Spleen (tissue), 7 donors: ENCODE results near the gene RTBDN.

Experiments used
- POLR2A ChIP-seq, 3 donors: fragments of 450-650 bp; IDR thresholded peaks; one replicate each; pipeline ENCODE4 v1.5.1; 2017; ENCODE audit warnings: antibody characterized with exemption in 3 of 3, mild to moderate bottlenecking in 1 of 3
- POLR2AphosphoS5 ChIP-seq, 3 donors: sonication (generic); formaldehyde crosslinking; IDR thresholded peaks; one replicate each; pipeline ENCODE4 v1.5.1; 2017; ENCODE audit warnings: antibody characterized with exemption in 3 of 3
- TF ChIP-seq, protein P1 (sequence below), 11 experiments: fragments of 200-600 bp in 7 of 11; fragments of 450-650 bp in 4 of 11; sonication (generic) in 4 of 11; IDR thresholded peaks in 8 of 11; conservative IDR thresholded peaks in 3 of 11; 1 replicate in 7 of 11; 2 replicates in 4 of 11; pipeline versions ENCODE4 v1.4.0 to v1.8.0; 2016 to 2021; ENCODE audit warnings: antibody characterized with exemption in 11 of 11, inconsistent platforms in 4 of 11, mild to moderate bottlenecking in 1 of 11
- donor health status: DM: no; HTN: no; CAD: no; lungs with moderate emphysema.
- donor health status: DM: no; HTN: no; CAD: no.
- donor health status: DM: no; HTN: no; CAD: no.

DNA sequence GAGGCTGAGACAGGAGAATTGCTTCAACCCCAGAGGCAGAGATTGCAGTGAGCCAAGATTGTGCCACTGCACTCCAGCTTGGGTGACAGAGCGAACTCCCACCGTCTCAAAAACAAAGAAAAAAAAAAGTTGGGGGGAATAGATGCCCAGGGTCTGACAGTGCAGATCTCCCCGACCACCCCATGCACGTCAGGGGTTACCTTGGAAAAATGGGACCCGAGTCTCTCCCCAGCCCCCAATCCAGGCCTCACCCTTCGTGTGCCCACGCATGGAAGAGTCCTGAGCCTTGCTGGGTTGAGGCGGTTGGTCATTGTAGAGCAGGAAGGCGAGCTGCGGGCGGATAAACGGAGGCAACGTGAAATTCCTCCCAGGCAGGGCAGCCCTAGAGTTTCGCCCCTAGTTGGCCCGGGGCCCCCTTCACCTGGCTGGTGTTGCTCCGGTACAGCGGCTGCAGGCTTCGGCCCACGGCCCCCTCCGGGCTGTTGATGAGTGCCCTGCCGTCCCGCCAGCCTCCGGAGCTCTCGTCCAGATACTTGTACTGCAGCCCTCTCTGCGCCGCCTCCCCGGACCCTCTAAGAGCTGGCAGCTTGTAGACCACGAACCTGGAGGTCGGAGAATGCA, 46.3 kb upstream of the RTBDN start:
- TF ChIP-seq, protein P1, sequence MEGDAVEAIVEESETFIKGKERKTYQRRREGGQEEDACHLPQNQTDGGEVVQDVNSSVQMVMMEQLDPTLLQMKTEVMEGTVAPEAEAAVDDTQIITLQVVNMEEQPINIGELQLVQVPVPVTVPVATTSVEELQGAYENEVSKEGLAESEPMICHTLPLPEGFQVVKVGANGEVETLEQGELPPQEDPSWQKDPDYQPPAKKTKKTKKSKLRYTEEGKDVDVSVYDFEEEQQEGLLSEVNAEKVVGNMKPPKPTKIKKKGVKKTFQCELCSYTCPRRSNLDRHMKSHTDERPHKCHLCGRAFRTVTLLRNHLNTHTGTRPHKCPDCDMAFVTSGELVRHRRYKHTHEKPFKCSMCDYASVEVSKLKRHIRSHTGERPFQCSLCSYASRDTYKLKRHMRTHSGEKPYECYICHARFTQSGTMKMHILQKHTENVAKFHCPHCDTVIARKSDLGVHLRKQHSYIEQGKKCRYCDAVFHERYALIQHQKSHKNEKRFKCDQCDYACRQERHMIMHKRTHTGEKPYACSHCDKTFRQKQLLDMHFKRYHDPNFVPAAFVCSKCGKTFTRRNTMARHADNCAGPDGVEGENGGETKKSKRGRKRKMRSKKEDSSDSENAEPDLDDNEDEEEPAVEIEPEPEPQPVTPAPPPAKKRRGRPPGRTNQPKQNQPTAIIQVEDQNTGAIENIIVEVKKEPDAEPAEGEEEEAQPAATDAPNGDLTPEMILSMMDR (IDR thresholded peaks at IDR 0.05 in 8 of 11, conservative IDR thresholded peaks at IDR 0.05 in 3 of 11), result no peak
- TF ChIP-seq POLR2A (IDR thresholded peaks at IDR 0.05) (no peak), POLR2AphosphoS5 (IDR thresholded peaks at IDR 0.05) (no peak)
